GM12865 (cell line): Measurements from ENCODE around the gene ADPRM.

Experiments
- DNase-seq: peaks from one replicate; pipeline ENCODE4 v3.0.0; 2010; ENCODE audit warnings: low read depth
- H3K4me3 ChIP-seq: 2 replicates; pipeline ENCODE4 v1.5.1; 2011; ENCODE audit warnings: mild to moderate bottlenecking, low read depth, low read length, control low read depth
- CTCF ChIP-seq: IDR thresholded peaks from 2 replicates; pipeline ENCODE4 v1.5.1; 2011; ENCODE audit warnings: low read length, control low read depth, low read depth, inconsistent platforms; ENCODE audit not compliant: insufficient read depth; ENCODE audit errors: missing control alignments

The ADPRM gene

GRCh38 chr17:10738521-10739258, 41.3 kb downstream of the ADPRM start:
- TF ChIP-seq CTCF, result no peak
- DNase-seq, result no peak
- H3K4me3 ChIP-seq, result no peak overlapping the region

GRCh38 chr17:10739386-10739785, 42.0 kb downstream of the ADPRM start:
- TF ChIP-seq CTCF, result no peak
- H3K4me3 ChIP-seq, result no peak overlapping the region
- DNase-seq, result no peak

- TF ChIP-seq CTCF, result no peak
- no peak overlapping the region for H3K4me3 ChIP-seq
- DNase-seq, result no peak
Observed at GRCh38 chr17:10741416-10742135, 44.2 kb downstream of the ADPRM start.

- no peak overlapping the region for H3K4me3 ChIP-seq
- TF ChIP-seq CTCF, result no peak
- DNase-seq, result no peak
Observed at GRCh38 chr17:10742431-10742830, 45.0 kb downstream of the ADPRM start.

- TF ChIP-seq CTCF, result no peak
- DNase-seq, result no peak
- H3K4me3 ChIP-seq, result no peak overlapping the region
Observed at GRCh38 chr17:10743316-10744009, 46.1 kb downstream of the ADPRM start.

- DNase-seq, result no peak
- TF ChIP-seq CTCF, result no peak
- H3K4me3 ChIP-seq, result no peak overlapping the region
Observed at GRCh38 chr17:10744501-10745000, 47.2 kb downstream of the ADPRM start.
